ENCODE results near the gene UVRAG. TPM values are rescaled to one million over a fixed set of nuclear protein-coding genes. Genes with fewer than 3 reads are reported as not detected.

UVRAG gene
- total and polyA plus RNA-seq, 12 donors = 5.0 to 18.3 (median 13.4) TPM

- 60 to 62% methylated on average over 12 of the region's 12 CpGs for WGBS, 2 donors
- intact Hi-C loops (cut with DNase I) = loop anchor here in 3 of 10 donors (10.0 kb wide), 3 partner anchors 372 to 532 kb away; no protein-coding TSS in a partner anchor
- TF ChIP-seq, protein P1, sequence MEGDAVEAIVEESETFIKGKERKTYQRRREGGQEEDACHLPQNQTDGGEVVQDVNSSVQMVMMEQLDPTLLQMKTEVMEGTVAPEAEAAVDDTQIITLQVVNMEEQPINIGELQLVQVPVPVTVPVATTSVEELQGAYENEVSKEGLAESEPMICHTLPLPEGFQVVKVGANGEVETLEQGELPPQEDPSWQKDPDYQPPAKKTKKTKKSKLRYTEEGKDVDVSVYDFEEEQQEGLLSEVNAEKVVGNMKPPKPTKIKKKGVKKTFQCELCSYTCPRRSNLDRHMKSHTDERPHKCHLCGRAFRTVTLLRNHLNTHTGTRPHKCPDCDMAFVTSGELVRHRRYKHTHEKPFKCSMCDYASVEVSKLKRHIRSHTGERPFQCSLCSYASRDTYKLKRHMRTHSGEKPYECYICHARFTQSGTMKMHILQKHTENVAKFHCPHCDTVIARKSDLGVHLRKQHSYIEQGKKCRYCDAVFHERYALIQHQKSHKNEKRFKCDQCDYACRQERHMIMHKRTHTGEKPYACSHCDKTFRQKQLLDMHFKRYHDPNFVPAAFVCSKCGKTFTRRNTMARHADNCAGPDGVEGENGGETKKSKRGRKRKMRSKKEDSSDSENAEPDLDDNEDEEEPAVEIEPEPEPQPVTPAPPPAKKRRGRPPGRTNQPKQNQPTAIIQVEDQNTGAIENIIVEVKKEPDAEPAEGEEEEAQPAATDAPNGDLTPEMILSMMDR (IDR thresholded peaks at IDR 0.05) = no peak
- H3K27ac ChIP-seq = peak overlapping the region in 8 of 10 donors; percentile 1 to 74 (median 54)
- DNase-seq (peak in 1 of 2 donors; percentile 45), ATAC-seq (peak; percentile 32 to 79 (median 66))
- no peaks in the 10 kb centered on the region for H3K9me3 ChIP-seq
- H3K4me3 ChIP-seq = no peak overlapping the region
- peaks cover 0 to 28% (median 11%) of the 10 kb centered on the region in 9 donors for H3K4me1 ChIP-seq
- peaks cover 0 to 2% (median 0%) of the 10 kb centered on the region in 9 donors for H3K36me3 ChIP-seq
- no peaks in the 10 kb centered on the region for H3K27me3 ChIP-seq
Observed at GRCh38 chr11:75792997-75793800, 21.8 kb upstream of the UVRAG start.

DNA sequence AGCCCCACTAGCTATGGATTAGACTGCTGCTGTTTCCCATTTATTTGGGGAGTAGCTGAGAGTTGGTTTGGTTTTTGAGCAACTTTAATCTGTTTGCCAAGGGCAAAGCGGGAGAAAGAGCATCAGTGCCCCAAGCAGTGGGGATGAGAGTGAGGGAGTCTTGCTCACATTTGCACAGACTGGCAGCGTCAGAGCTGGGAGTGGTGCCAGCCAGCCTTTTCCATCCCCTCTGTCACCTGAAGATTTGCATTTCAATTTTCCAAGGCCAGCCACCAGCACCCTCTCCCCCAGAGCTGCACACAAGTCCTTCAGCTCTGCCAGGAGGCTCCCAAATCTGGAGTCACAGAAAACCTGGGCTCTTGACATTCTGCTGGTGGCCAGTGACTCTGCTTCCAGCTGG, 21.0 kb upstream of the UVRAG start:
- ATAC-seq (peak in 5 of 8 donors; percentile 8 to 43 (median 19)), DNase-seq (no peak)
- Histone ChIP-seq H3K36me3 (peaks cover 0 to 3% (median 0%) of the 10 kb centered on the region in 9 donors), H3K9me3 (no peaks in the 10 kb centered on the region), H3K27ac (peak overlapping the region in 4 of 10 donors; percentile 53 to 74 (median 66)), H3K4me3 (no peak overlapping the region), H3K4me1 (peaks cover 0 to 27% (median 11%) of the 10 kb centered on the region in 9 donors), H3K27me3 (no peaks in the 10 kb centered on the region)
- intact Hi-C loops (cut with DNase I) = loop anchor here in 3 of 10 donors (10.0 kb wide), 3 partner anchors 371 to 531 kb away; no protein-coding TSS in a partner anchor
- WGBS, 2 donors = 67 to 75% methylated on average over 2 of the region's 2 CpGs
- TF ChIP-seq, protein P1 (IDR thresholded peaks at IDR 0.05) = no peak

GRCh38 chr11:75795276-75796090, 19.5 kb upstream of the UVRAG start:
- Histone ChIP-seq H3K27ac (peak overlapping the region in 2 of 10 donors; percentile 10 to 13), H3K9me3 (no peaks in the 10 kb centered on the region), H3K27me3 (no peaks in the 10 kb centered on the region), H3K4me3 (no peak overlapping the region), H3K36me3 (peaks cover 0 to 3% (median 0%) of the 10 kb centered on the region in 9 donors), H3K4me1 (peaks cover 0 to 27% (median 11%) of the 10 kb centered on the region in 9 donors)
- 62 to 71% methylated on average over 4 of the region's 4 CpGs for WGBS, 2 donors
- peak in 1 of 8 donors; percentile 9 for ATAC-seq
- DNase-seq = no peak
- intact Hi-C loops (cut with DNase I) = loop anchor here in 3 of 10 donors (5.0 to 10.0 kb wide), 4 partner anchors 357 to 529 kb away; no protein-coding TSS in a partner anchor
- TF ChIP-seq, protein P1 (IDR thresholded peaks at IDR 0.05) = no peak

DNA sequence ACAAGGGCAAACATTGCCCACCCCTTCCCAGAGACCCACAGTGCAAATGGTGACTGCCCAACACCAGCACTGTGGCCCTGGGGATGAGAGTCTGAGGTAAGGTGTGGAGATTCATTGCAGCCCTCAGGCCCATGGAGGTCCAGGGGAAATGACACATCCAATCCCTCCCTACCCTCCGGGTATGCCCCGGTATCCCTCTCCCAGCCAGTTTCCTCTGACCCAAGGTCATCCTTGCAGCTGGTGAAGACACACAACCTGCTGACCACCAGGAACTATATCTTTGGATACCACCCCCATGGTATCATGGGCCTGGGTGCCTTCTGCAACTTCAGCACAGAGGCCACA, 18.9 kb upstream of the UVRAG start:
- DNase-seq (no peak), ATAC-seq (no peak)
- intact Hi-C loops (cut with DNase I) = loop anchor here in 3 of 10 donors (5.0 to 10.0 kb wide), 4 partner anchors 356 to 529 kb away; no protein-coding TSS in a partner anchor
- 85 to 86% methylated on average over 2 of the region's 2 CpGs for WGBS, 2 donors
- H3K27me3 ChIP-seq = no peaks in the 10 kb centered on the region
- no peak overlapping the region for H3K4me3 ChIP-seq
- peaks cover 0 to 3% (median 0%) of the 10 kb centered on the region in 9 donors for H3K36me3 ChIP-seq
- TF ChIP-seq, protein P1 (IDR thresholded peaks at IDR 0.05) = no peak
- peak overlapping the region in 1 of 10 donors; percentile 10 for H3K27ac ChIP-seq
- no peaks in the 10 kb centered on the region for H3K9me3 ChIP-seq
- H3K4me1 ChIP-seq = peaks cover 0 to 27% (median 11%) of the 10 kb centered on the region in 9 donors
